HG03196 (cell line): ENCODE results near the gene SLC27A4.

Experiments used
- ATAC-seq: cut with Tn5 transposase; IDR thresholded peaks from one replicate; pipeline ENCODE4 v1.9.1; 2021; ENCODE audit not compliant: unreplicated experiment

Gene SLC27A4

DNA sequence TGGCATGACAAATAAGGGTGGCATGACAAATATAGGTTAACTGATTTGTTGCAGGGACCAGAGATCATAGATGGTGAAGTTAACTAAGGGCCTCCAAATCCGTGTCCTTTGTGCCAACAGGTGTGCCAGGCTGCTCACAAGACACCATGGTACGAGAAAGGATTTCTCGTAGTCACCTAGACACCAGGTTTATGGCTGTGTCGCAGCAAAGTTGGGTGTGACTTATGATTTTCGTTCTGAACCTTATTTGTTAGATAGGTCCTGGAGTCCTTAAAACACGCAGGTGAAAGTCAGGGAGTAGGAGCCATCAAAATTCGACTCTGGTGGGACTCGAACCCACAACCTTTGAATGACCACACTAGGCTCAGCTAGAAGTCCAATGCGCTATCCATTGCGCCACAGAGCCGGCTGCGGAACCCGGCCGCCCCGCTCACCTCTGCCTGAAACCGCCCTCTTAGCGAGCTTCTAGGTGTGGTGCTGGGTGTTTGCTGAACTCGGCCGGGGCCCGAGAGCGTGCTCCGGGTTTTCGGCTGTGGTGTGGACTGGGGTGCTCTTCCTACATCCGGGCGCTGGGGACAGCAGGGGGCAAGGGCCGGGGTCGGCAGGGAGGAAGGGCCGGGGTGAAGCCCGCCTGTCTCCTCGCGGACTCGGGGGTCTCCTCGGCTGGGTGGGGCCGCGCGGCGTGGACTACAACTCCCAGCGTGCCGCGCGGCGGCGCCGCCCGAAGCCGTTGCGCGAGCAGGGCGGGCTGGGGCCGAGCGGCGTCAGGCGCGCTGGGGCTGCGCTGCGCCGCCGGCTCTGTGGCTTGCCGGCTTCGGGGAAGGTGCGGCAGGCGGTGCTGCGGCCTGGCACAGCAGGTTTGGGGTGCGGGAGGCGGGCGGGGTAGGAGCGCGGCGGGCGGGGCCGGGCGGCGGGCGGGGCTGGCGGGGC, at the start of gene SLC27A4:
Gene SLC27A4 (plus strand): TSS at position 767 of the 930 bp plus-strand sequence. CDS start 2,606 bp downstream, outside the sequence.
- ATAC-seq: peak; percentile 82

DNA sequence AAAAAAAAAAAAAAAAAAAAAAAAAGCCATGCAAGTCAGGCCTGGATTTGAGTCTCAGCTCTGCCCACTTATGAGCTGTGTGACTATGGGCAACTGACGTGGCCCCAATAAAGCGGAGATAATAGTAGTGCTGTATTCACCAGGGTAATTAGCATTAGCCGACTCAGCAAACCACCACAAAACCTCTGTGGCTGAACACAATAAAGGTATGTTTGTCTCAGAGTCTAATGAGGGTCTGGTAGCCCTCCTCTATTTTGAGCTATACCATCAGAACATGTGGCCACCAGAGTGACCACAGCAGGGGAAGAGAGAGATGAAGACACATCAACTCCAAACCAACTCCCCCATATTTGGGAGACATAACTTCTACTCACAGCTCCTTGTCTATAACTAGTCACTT, 48.3 kb upstream of the SLC27A4 start:
- ATAC-seq: no peak

DNA sequence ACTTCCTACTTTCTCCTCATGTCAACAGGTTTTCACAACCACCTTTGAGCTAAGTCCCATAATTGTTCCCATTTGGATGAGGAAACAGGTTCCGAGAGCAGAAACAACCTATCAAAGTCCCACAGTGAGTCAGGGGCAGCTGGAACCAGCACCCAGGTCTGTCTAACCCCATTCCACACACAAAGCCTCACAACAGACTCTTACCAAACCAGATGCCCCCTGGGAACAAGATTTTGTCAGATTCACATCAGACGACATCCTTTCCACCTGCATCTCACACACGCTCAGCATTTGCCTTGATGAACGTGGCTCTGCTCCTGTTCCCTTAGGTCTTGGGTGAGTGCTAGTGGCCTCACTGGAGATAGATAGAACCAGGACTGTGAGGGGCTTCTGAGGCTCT, 47.2 kb upstream of the SLC27A4 start:
- ATAC-seq: no peak

DNA sequence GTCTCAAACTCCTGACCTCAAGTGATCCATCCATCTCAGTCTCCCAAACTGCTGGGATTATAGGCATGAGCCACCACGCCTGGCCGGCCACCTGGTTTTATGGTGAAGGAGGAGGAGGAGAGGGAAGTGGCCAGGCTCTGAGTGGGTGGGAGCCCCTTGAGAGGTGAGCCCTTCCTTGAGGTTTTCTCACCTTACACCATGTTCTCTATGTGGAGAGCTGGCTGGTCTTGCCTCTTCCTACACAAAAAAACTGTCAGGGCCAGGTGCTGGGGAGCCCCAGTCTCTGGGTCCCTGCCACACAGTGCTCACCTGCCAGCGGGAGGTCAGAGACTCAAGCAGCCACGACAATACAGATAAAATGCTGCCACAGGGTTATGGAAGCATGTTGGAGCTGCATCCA, 46.2 kb upstream of the SLC27A4 start:
- ATAC-seq: no peak

DNA sequence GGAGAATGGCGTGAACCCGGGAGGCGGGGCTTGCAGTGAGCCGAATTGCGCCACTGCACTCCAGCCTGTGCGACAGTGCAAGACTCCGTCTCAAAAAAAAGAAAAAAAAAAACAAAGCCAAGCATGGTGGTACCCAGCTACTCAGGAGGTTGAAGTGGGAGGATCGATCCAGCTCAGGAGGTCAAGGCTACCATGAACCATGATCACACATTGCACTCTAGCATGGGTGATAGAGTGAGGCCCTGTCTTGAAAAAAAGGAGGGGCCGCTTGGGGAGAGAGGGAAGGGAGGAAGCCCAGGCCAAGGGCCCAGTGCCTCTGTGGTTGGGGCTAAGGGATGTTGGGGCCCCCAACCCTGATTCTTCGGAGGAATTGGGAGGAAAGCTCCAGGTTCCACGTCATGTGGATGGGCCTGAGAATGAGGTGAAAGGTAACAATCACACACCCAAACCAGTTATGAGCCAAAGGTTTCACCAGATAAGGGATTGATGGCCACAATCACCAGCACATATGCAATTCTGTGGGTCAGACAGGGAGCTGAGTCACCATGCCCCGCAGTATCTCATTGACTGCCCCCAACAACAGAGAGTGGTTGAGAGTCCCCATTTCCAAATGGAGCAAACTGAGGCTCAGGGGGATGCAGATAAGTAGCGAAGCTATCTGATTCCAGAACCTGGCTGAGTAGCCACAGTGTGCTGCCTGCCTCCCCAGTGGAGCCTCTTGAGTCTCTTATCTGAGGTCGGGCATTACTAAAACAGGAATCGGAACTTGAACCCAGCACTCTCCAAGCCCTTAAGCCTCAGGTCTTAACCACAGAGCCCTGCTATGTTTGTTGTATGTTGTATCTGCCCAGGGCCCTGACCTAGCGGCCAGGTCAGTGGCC, 43.7 kb upstream of the SLC27A4 start:
- ATAC-seq: no peak

DNA sequence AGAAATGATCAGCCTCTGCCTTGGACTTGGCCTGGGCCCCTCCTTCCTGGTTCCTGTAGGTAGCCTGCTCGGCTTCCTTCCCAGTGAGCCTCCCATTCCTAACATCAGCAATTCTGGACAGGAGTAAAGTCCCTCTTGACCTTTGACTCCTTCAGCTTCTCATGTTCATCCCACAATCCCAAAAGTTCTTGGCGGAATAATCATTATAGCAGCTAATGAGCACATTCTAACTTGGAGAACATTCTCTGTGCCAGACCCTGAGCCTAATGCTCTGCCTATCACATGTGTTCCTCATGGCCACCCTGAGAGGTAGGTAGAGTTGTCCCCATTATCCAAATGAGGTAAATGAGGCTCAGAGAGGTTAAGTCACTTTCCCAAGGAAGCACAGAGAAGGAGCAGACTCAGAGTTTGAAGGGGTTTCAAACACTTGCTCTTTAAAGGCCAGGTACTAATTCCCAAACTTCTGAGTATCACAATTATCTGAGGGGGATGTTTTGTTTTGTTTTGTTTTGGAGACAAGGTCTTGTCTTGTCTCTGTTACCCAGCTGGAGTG, 43.0 kb upstream of the SLC27A4 start:
- ATAC-seq: no peak

DNA sequence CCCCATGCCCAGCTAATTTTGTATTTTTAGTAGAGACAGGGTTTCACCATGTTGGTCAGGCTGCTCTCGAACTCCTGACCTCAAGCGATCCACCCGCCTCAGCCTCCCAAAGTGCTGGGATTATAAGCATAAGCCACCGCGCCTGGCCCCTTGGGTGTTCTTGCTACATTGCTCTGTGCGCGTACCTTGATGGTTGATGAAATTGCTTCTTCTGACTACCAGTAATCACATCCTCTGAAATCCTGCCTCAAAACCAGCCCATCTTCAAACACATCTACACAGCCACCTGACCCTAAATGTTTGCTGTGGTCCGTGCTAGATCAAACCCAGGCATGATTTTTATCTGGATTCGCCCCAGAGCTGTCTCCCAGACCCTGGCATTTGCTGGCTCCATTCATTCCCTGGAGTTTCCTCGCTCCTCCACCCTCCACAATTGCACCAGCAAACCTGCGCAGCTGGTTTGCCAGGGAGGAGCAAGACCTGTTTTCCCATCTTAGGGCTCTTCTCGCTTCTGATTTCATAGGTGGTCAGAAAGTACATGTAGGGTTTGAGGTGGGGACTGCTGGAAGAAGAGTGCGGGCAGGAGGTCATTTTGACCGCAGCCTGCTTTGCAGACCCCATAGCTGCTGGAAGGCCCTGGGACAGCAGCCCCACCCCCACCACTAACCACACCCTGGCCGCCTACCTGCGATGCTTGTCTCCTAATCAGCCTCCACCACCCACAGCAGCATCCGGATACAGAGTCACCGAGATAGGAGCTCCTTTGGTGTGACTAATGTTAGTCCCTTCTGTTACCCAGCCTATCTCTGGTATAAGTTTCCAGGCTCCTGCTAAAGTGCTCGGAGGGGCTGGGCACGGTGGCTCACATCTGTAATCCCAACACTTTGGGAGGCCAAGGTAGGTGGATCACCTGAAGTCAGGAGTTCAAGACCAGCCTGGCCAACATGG, 41.5 kb upstream of the SLC27A4 start:
- ATAC-seq: no peak

DNA sequence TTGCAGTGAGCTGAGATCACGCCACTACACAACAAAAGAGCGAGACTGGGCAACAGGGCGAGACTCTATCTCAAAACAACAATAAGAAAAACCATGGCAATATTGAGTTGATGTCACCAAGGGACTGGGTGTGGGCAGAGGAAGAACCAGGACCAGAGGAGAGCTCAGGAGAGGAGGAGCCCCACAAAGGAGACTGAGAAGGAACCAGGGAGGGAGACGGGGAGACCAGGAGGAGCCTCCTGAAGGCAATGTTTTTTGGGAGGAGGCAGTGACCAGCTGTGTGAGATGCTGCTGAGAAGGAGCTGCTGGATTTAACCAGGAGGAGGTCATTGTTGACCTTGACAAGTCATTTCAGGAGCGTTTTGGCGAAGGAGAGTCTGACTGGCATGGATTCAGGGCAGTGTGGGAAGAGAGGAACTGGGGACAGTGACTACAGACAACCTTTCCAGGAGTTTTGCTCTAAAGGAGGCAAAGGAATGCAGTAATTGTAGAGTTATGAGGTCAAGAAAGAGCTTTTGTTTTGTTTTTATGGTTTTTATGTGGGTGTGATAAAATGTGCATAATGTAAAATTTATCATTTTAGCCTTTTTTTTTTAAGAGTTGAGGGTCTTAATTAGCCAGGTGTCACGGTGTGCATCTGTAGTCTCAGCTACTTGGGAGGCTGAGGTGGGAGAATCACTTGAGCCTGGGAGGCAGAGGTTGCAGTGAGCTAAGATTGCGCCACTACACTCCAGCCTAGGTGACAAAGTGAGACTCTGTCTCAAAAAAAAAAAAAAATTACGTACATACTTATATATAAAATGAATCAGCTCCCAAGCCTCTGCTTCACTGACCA, 36.0 kb upstream of the SLC27A4 start:
- no peak for ATAC-seq

DNA sequence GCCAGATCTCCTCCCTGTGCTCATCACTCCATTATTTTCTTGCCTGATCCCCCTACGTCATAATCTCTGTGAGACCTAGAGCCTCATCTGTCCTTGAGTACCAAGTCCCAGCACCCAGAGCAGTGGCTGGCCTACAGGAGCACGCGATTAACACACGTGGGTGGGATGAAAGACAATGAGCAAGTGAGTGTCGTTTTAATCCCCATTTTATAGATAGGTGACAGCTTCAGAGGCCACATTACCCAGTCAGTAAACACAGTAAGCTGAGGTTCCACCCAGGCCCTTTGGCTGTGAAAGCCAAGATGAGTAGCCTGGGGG, 35.4 kb upstream of the SLC27A4 start:
- no peak for ATAC-seq

DNA sequence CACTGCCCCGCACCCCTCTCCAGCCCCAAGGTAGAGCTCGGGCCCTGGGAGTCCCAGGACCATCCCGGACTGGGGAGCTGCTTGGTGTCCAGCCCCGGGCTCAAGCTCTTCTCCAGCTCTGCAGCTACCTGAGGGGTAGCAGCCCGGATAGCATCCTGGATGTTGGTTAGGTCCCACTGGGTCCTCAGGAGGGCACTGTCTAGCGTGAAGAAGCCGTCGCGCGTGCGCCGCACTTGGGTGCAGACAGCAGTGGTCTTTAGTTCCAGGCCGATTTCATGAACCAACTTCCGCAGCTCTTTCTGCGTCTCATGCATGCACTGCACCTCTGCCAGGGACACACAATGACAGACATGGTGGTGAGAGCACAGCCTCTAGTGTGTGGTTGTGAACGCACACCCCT, 30.8 kb upstream of the SLC27A4 start:
- ATAC-seq: no peak

DNA sequence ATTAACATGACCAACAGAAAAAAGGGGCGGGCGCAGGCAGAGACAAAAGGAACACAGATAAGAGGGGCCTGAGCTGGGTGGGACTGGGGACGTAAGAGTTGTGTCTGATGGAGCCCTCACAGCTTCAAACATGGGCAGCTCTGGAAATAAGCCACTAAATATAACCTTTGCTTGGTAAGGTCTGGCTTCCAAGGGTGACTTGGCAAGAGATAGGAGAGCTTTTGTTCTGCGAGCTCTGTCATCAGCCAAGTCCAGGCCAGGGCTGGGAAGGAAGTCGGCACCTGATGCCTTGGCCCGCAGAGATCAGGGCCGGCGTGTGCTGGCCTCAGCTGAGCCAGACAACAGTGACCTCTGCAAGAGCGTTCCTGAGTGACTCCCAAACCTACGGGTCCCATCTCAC, 29.9 kb upstream of the SLC27A4 start:
- no peak for ATAC-seq

DNA sequence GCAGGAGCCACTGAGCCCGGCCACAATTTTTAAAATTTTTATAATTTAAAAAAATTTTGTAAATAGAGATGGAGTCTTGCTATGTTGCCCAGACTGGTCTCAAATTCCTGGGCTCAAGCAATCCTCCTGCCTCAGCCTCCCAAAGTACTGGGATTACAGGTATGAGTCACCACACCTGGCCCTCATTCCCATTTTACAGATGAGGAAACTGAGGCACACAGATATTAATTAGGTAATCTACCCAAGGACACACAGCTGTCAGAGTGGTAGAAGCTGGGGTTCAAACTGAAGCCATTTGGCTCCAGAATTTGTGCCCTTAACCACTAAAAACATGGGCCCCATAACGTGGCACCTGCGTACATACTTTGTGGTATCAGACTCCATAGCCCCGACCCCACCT, 25.6 kb upstream of the SLC27A4 start:
- ATAC-seq: no peak

DNA sequence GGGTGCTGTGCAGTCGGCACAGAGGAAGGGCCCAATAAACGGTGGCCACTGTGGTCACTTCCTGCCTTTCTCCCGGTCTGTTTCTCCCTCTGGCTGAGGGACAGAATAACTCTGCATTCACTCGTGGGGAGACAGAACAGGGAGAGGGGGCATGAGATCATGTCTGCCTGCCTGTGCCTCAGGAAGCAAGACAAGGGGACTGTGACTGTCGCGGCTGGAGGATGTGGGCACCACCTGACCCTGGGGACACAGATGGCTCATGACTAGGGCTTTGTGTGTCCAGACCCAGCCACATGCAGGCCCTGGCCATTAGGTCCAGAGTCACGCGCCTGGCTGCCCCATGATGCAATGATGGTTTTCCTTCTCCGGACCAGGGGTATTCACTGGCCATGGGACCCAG, 23.9 kb upstream of the SLC27A4 start:
- no peak for ATAC-seq

DNA sequence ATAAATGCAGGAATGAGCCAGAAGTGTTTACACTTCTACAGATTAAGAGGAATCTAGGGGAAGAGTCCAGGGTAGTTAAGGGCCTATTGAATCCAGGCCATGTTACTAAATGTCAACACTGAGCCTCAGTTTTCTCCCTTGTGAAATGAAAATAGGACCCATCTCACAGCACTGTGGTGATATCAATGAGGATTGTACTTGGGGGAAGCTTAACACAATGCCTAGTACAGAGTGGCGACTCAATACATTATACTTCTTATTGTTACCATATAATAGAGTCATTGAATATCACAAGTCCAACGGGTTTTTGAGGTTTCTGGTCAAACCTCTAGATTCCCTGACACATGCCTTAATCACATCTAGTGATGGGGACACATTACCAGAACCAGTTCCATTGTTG, 22.7 kb upstream of the SLC27A4 start:
- ATAC-seq: no peak

DNA sequence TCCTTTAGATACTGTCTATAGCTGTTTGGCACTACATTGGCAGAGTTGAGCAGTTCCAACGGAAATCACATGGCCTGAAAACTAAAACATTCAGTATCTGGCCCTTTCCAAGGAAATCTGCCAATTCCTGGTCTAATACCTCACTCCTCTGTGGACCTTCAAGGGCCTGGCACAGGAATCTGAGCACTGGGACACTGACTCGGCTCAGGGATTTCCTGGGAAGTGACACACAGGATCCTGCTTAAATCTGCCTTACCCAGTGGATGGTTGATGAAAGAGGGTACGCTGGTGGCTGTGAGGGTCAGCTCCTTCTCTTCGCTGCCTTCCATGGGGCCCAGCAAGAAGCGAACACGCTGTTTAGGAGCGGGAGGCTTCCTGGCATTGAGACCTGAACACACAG, 19.0 kb upstream of the SLC27A4 start:
- no peak for ATAC-seq

DNA sequence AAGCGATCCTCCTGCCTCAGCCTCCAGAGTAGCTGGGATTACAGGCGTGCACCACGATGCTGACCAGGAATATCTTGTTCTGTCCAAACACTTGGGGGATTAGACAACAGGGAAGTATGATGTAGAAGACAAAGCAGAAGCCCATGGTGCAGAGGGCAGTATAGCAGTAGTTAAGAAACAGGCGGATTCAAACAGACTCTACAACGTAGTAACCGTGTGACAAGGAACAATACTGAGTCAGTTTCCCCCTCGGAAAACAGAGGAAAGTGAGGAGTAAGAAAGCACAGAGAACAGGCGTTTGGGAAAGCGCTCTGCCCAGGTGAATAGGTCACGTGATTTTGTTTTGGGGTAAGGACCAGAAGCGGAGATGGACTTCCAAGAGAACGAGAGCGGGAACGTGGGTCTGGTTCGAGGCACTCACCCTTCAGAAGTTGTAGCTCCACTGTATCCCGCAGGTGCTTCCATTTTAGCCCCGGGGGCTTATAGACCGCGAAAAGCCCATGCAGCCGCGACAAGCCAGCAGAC, 18.4 kb upstream of the SLC27A4 start:
- peak; percentile 16 for ATAC-seq

DNA sequence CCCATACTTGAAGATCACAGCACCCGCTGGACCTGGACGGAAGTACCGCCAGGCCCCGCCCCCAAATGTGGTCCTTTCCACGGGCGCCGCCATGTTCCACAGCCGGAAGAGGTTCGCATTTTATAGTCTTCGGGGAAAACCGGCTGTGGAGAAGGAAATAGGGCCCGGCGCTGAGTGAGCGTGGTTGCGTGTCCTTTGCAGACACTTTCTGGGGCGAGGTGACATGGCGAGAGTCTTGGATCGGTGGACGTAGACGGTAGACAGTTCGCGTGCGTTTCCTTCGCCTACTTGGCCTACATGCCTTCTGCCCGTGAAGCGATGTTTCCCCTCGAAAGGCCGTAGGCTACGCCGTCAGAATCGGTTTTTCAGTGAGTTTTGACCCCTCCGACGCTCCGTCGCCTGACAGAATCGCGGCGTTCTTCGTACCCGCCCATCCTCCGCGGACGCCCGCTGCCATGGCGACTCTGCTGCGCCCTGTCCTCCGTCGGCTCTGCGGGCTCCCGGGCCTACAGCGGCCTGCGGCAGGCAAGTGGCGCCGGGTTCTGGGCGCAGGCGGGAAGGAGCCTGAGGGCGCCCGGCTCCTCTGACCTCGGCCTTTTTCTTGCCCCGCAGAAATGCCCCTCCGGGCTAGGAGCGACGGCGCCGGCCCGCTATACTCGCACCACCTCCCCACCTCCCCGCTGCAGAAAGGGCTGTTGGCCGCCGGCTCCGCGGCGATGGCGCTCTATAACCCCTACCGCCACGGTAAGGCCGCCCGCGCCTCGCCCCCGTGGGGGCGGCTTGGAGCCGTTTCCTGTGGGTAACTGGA, 17.7 kb upstream of the SLC27A4 start, which contains the start of the genes COQ4 and TRUB2:
Gene COQ4 (plus strand): TSS at position 436 of the 808 bp plus-strand sequence. CDS start 20 bp downstream, at position 456.
Gene TRUB2 (minus strand): TSS at position 44 of the 808 bp plus-strand sequence. CDS start 39 bp downstream, at position 5.
- ATAC-seq: peak; percentile 83

DNA sequence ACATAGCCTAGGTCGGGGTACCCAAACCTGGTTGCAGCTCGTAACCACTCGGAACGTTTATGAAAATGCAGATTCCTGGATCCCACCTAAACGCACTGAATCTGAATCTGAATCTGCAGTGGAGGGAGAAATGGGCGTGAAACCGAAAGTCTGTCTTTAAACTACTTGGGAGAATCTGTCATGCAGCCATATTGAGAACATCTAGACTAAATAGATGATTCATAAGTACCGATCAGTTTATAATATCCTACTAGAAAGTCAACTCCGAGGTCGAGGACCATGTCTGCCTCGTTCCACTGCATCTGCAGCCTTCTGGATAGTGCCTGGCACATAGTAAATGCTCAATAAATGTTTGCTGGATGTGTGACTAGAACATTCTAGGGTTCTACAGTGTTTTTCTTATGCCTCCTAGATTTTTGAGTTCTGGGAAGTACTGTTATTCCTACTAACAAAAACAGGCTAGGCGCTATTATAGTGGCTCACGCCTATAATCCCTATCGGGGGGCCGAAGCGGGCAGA, 17.1 kb upstream of the SLC27A4 start:
- ATAC-seq: no peak
